Right hindlimb (tissue), 1 donor: ENCODE measurements around the gene DRC1.

ENCODE experiments used
- DNase-seq: peaks from one replicate; pipeline ENCODE4 v3.0.0-alpha.2; 2018

Gene DRC1

DNA sequence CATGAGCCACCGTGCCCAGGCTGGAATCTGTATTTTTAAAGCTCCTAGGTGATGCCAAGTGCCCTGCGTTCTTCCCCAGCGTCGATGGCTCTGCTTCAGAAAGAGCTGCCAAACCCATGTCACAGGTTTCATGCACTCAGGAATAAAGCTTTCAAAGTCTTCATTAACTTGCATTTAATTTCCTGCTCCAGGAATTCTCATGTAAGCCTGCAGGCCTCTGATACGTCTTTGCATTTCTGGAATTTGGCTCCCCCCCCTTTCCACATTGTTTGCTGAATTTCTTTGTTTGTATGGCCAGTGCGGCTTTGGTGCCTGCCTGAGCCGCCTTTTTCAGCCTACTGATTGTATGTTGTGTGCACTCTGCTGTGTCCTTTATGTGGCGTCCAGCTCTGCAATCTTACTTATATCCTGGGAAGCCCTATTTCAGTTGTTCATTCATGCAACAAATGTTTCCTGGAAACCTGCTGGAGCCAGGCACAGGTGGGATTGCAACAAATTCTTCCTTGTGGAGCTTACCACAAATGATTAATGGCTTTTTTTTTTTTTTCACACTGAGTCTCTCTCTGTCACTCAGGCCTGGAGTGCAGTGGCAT, 94.1 kb downstream of the DRC1 start:
- DNase-seq = no peak

DNA sequence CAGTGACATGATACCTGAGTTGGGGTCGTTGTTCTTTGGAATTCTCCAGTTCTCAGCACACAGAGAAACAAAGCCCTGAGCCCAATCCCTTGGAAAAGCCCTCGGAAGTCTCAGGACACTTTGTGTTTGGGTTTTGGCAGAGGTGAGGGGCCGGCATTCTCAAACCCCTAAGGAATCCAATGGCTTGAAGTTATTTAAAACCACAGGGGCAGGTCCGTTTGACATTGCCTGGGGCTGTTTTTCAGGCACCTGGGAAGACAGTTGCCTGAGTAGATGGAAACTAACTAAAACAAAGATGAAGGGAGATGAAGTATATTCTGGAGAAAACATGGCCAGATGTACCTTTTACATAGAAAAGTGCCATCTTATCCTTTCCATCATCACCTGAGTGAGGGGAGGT, 98.7 kb downstream of the DRC1 start:
- DNase-seq = no peak

DNA sequence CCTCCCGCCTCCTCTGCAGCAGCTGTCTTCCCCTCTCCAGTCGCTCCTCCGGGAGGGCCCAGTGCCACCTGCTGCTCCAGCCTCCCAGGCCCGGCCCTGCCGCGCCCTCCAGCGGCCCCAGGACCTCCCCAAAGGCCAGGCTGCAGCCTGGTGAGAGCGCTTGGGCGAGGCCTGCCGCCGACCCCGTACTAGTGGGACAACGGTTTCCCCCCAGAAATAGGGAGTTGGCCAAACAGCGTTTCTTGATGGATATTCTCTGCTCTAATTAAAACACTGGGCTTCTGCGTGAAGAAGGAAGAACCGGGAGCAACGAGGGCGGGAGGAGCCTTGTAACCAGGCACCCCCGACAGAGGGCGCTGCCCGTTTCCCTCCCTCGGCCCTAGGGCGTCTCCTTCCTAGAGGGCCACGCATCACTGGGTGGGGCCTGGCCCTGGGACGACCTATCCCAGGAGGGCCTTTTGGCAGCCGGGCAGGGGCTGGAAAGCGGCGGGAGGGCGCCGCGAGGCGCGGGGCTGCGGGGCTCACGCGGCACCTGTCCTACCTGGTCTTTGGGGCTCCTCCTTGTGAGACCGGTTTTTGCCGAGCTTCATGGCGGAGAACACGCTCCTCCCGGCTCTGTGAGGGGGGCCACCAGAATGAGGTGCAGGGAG, 101.6 kb downstream of the DRC1 start:
- peak; percentile 84 for DNase-seq

DNA sequence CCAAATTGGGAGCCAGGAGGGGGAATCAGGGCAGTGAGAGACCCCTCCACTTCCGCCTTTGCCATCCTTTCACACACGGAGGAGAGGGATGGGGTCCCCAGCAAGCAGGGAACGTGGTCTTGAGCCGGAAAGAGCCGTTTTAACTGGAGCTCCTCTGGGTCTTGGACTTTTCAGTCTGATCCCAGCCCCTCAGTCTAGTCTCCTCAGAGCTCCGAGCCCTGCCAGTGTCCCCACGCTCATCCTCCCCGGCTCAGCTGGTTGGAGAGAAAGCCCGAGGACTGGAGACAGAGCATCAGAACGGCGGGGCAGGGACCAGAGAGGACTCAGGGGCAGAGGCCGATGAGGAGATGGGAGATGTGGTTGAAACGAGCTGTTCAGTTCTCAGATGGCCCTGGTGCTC, 102.3 kb downstream of the DRC1 start:
- DNase-seq = no peak

DNA sequence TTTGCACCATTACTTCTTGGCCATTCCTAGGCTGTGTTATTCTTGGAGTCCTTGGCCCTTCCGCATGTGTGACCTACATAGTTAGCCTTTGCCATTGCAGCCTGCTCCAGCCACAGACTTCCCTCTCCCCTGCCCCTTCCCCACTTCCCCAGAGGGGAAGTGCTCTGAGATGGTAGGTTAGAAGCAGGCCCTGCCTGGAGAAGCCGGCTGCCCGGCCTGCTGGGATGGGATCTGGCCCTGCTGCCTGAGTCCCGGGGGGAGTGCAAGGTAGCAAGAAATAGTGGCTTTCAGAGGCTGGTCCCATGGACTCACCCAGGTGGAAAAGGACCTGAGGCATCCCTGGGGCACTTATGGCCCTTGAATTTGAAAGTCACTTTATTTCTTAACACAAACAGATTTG, 104.6 kb downstream of the DRC1 start:
- no peak for DNase-seq
